ENCODE data around the gene MAML3.
A peak's percentile ranks its signal among the peaks of the same experiment; 100 is the strongest.

Gene MAML3

GRCh38 chr4:139743027-139743426, 411.0 kb downstream of the MAML3 start:
- no peak overlapping the region for H3K9ac ChIP-seq (ENCODE audit: low read length)
- no peak overlapping the region for H3K4me3 ChIP-seq (ENCODE audit: low read length)
- no peak overlapping the region for H3K27ac ChIP-seq (ENCODE audit: low read depth, low read length)
- H3K36me3 ChIP-seq (ENCODE audit: control insufficient read depth, insufficient read depth, low read length), result no peaks in the 10 kb centered on the region
- peaks cover 4% of the 10 kb centered on the region for H3K4me1 ChIP-seq (ENCODE audit: control insufficient read depth, insufficient read depth, low read length)
- H3K27me3 ChIP-seq (ENCODE audit: control insufficient read depth, insufficient read depth, low read length), result no peaks in the 10 kb centered on the region

- Histone ChIP-seq H3K27ac (ENCODE audit: low read depth, low read length) (peak overlapping the region; percentile 55), H3K36me3 (ENCODE audit: control insufficient read depth, insufficient read depth, low read length) (no peaks in the 10 kb centered on the region), H3K4me3 (ENCODE audit: low read length) (no peak overlapping the region), H3K4me1 (ENCODE audit: control insufficient read depth, insufficient read depth, low read length) (peaks cover 6% of the 10 kb centered on the region), H3K27me3 (ENCODE audit: control insufficient read depth, insufficient read depth, low read length) (no peaks in the 10 kb centered on the region), H3K9ac (ENCODE audit: low read length) (no peak overlapping the region)
Observed at GRCh38 chr4:139740531-139741041, 413.4 kb downstream of the MAML3 start.

- Histone ChIP-seq H3K36me3 (ENCODE audit: control insufficient read depth, insufficient read depth, low read length) (no peaks in the 10 kb centered on the region), H3K4me3 (ENCODE audit: low read length) (no peak overlapping the region), H3K27ac (ENCODE audit: low read depth, low read length) (peak overlapping the region; percentile 55), H3K9ac (ENCODE audit: low read length) (no peak overlapping the region), H3K4me1 (ENCODE audit: control insufficient read depth, insufficient read depth, low read length) (peaks cover 6% of the 10 kb centered on the region), H3K27me3 (ENCODE audit: control insufficient read depth, insufficient read depth, low read length) (no peaks in the 10 kb centered on the region)
Observed at GRCh38 chr4:139740121-139740520, 413.9 kb downstream of the MAML3 start.

GRCh38 chr4:139738846-139739613, 415.0 kb downstream of the MAML3 start:
- H3K4me1 ChIP-seq (ENCODE audit: control insufficient read depth, insufficient read depth, low read length), result peaks cover 6% of the 10 kb centered on the region
- no peak overlapping the region for H3K27ac ChIP-seq (ENCODE audit: low read depth, low read length)
- H3K27me3 ChIP-seq (ENCODE audit: control insufficient read depth, insufficient read depth, low read length), result no peaks in the 10 kb centered on the region
- H3K9ac ChIP-seq (ENCODE audit: low read length), result no peak overlapping the region
- H3K4me3 ChIP-seq (ENCODE audit: low read length), result no peak overlapping the region
- no peaks in the 10 kb centered on the region for H3K36me3 ChIP-seq (ENCODE audit: control insufficient read depth, insufficient read depth, low read length)

GRCh38 chr4:139736661-139737060, 417.3 kb downstream of the MAML3 start:
- Histone ChIP-seq H3K9ac (ENCODE audit: low read length) (no peak overlapping the region), H3K27me3 (ENCODE audit: control insufficient read depth, insufficient read depth, low read length) (no peaks in the 10 kb centered on the region), H3K4me1 (ENCODE audit: control insufficient read depth, insufficient read depth, low read length) (peaks cover 6% of the 10 kb centered on the region), H3K36me3 (ENCODE audit: control insufficient read depth, insufficient read depth, low read length) (no peaks in the 10 kb centered on the region), H3K4me3 (ENCODE audit: low read length) (no peak overlapping the region), H3K27ac (ENCODE audit: low read depth, low read length) (no peak overlapping the region)

- H3K4me3 ChIP-seq (ENCODE audit: low read length), result no peak overlapping the region
- peaks cover 6% of the 10 kb centered on the region for H3K4me1 ChIP-seq (ENCODE audit: control insufficient read depth, insufficient read depth, low read length)
- H3K36me3 ChIP-seq (ENCODE audit: control insufficient read depth, insufficient read depth, low read length), result no peaks in the 10 kb centered on the region
- no peaks in the 10 kb centered on the region for H3K27me3 ChIP-seq (ENCODE audit: control insufficient read depth, insufficient read depth, low read length)
- no peak overlapping the region for H3K9ac ChIP-seq (ENCODE audit: low read length)
- no peak overlapping the region for H3K27ac ChIP-seq (ENCODE audit: low read depth, low read length)
Observed at GRCh38 chr4:139736274-139736660, 417.7 kb downstream of the MAML3 start.

- H3K4me1 ChIP-seq (ENCODE audit: control insufficient read depth, insufficient read depth, low read length), result peaks cover 4% of the 10 kb centered on the region
- H3K4me3 ChIP-seq (ENCODE audit: low read length), result peak overlapping the region; percentile 49
- peak overlapping the region; percentile 19 for H3K9ac ChIP-seq (ENCODE audit: low read length)
- no peaks in the 10 kb centered on the region for H3K36me3 ChIP-seq (ENCODE audit: control insufficient read depth, insufficient read depth, low read length)
- H3K27ac ChIP-seq (ENCODE audit: low read depth, low read length), result peak overlapping the region; percentile 83
- no peaks in the 10 kb centered on the region for H3K27me3 ChIP-seq (ENCODE audit: control insufficient read depth, insufficient read depth, low read length)
Observed at GRCh38 chr4:139735381-139736273, 418.4 kb downstream of the MAML3 start.

GRCh38 chr4:139734875-139735380, 419.1 kb downstream of the MAML3 start:
- H3K9ac ChIP-seq (ENCODE audit: low read length), result peak overlapping the region; percentile 19
- peak overlapping the region; percentile 83 for H3K27ac ChIP-seq (ENCODE audit: low read depth, low read length)
- no peaks in the 10 kb centered on the region for H3K27me3 ChIP-seq (ENCODE audit: control insufficient read depth, insufficient read depth, low read length)
- no peaks in the 10 kb centered on the region for H3K36me3 ChIP-seq (ENCODE audit: control insufficient read depth, insufficient read depth, low read length)
- H3K4me3 ChIP-seq (ENCODE audit: low read length), result peak overlapping the region; percentile 49
- H3K4me1 ChIP-seq (ENCODE audit: control insufficient read depth, insufficient read depth, low read length), result peaks cover 2% of the 10 kb centered on the region

- peak overlapping the region; percentile 83 for H3K27ac ChIP-seq (ENCODE audit: low read depth, low read length)
- no peaks in the 10 kb centered on the region for H3K27me3 ChIP-seq (ENCODE audit: control insufficient read depth, insufficient read depth, low read length)
- H3K4me3 ChIP-seq (ENCODE audit: low read length), result peak overlapping the region; percentile 49
- peaks cover 2% of the 10 kb centered on the region for H3K4me1 ChIP-seq (ENCODE audit: control insufficient read depth, insufficient read depth, low read length)
- no peaks in the 10 kb centered on the region for H3K36me3 ChIP-seq (ENCODE audit: control insufficient read depth, insufficient read depth, low read length)
- no peak overlapping the region for H3K9ac ChIP-seq (ENCODE audit: low read length)
Observed at GRCh38 chr4:139734201-139734874, 419.6 kb downstream of the MAML3 start.

- Histone ChIP-seq H3K9ac (ENCODE audit: low read length) (no peak overlapping the region), H3K4me1 (ENCODE audit: control insufficient read depth, insufficient read depth, low read length) (peaks cover 2% of the 10 kb centered on the region), H3K36me3 (ENCODE audit: control insufficient read depth, insufficient read depth, low read length) (no peaks in the 10 kb centered on the region), H3K4me3 (ENCODE audit: low read length) (no peak overlapping the region), H3K27ac (ENCODE audit: low read depth, low read length) (no peak overlapping the region), H3K27me3 (ENCODE audit: control insufficient read depth, insufficient read depth, low read length) (no peaks in the 10 kb centered on the region)
Observed at GRCh38 chr4:139732991-139733570, 420.9 kb downstream of the MAML3 start.

GRCh38 chr4:139728840-139729239, 425.1 kb downstream of the MAML3 start:
- Histone ChIP-seq H3K27ac (ENCODE audit: low read depth, low read length) (no peak overlapping the region), H3K36me3 (ENCODE audit: control insufficient read depth, insufficient read depth, low read length) (no peaks in the 10 kb centered on the region), H3K27me3 (ENCODE audit: control insufficient read depth, insufficient read depth, low read length) (no peaks in the 10 kb centered on the region), H3K9ac (ENCODE audit: low read length) (no peak overlapping the region), H3K4me3 (ENCODE audit: low read length) (no peak overlapping the region), H3K4me1 (ENCODE audit: control insufficient read depth, insufficient read depth, low read length) (no peaks in the 10 kb centered on the region)

- H3K4me3 ChIP-seq (ENCODE audit: low read length), result no peak overlapping the region
- no peak overlapping the region for H3K27ac ChIP-seq (ENCODE audit: low read depth, low read length)
- H3K36me3 ChIP-seq (ENCODE audit: control insufficient read depth, insufficient read depth, low read length), result no peaks in the 10 kb centered on the region
- no peaks in the 10 kb centered on the region for H3K4me1 ChIP-seq (ENCODE audit: control insufficient read depth, insufficient read depth, low read length)
- H3K9ac ChIP-seq (ENCODE audit: low read length), result no peak overlapping the region
- no peaks in the 10 kb centered on the region for H3K27me3 ChIP-seq (ENCODE audit: control insufficient read depth, insufficient read depth, low read length)
Observed at GRCh38 chr4:139728146-139728545, 425.8 kb downstream of the MAML3 start.
